ENCODE results near the gene ARID5A. TPM values are rescaled to one million over a fixed set of nuclear protein-coding genes. Genes with fewer than 3 reads are reported as not detected.

The ARID5A gene
- total and polyA plus RNA-seq, 2 of the 13 experiments (the other 11 are each of a cell fraction or from before 2014, with no cell fraction given) = 6.0 to 9.5 TPM

- TF ChIP-seq KDM6A (CRISPR knock-in tag; IDR thresholded peaks at IDR 0.05; ENCODE audit: low read depth) (peak; percentile 75; the same call in 1 of the 2 replicates), ZNF580 (CRISPR knock-in tag; IDR thresholded peaks at IDR 0.05; ENCODE audit: borderline replicate concordance, low read depth) (peak; percentile 89; the same call in 1 of the 2 replicates), THRA (CRISPR knock-in tag; IDR thresholded peaks at IDR 0.05; ENCODE audit: borderline replicate concordance) (peak; percentile 65; the same call in 1 of the 2 replicates), PHF20 (CRISPR knock-in tag; IDR thresholded peaks at IDR 0.05) (peak; percentile 44; the same call in 1 of the 2 replicates), ZNF619 (CRISPR knock-in tag; IDR thresholded peaks at IDR 0.05) (peak; percentile 74; the same call in 1 of the 2 replicates), ZNF333 (CRISPR knock-in tag; IDR thresholded peaks at IDR 0.05; ENCODE audit: borderline replicate concordance) (0 out of 2 replicates have a peak, but pooled peaks have one; percentile 79), ZNF629 (CRISPR knock-in tag; conservative IDR thresholded peaks at IDR 0.05) (peak; percentile 57; the same call in 1 of the 2 replicates), NR2F1 (CRISPR knock-in tag; IDR thresholded peaks at IDR 0.05) (peak; percentile 72 to 74; a peak in 2 of 4 replicates), BCL3 (CRISPR knock-in tag; IDR thresholded peaks at IDR 0.05) (no peak; the same call in 1 of the 2 replicates), ETS1 (CRISPR knock-in tag; IDR thresholded peaks at IDR 0.05) (no peak), ZNF83 (CRISPR knock-in tag; IDR thresholded peaks at IDR 0.05; ENCODE audit: borderline replicate concordance) (0 out of 2 replicates have a peak, but pooled peaks have one; percentile 54), ZIK1 (CRISPR knock-in tag; IDR thresholded peaks at IDR 0.05; ENCODE audit: borderline replicate concordance, low read depth) (no peak), SMARCC2 (IDR thresholded peaks at IDR 0.05) (0 out of 2 replicates have a peak, but pooled peaks have one; percentile 4), ZBTB37 (CRISPR knock-in tag; IDR thresholded peaks at IDR 0.05) (no peak), ZNF232 (CRISPR knock-in tag; IDR thresholded peaks at IDR 0.05; ENCODE audit: borderline replicate concordance) (peak; percentile 94), MAFF (IDR thresholded peaks at IDR 0.05; ENCODE audit: low read depth, low read length) (peak; percentile 92), MAX (IDR thresholded peaks at IDR 0.05) (peak; percentile 94), ZNF446 (CRISPR knock-in tag; IDR thresholded peaks at IDR 0.05) (no peak), SMAD3 (CRISPR knock-in tag; IDR thresholded peaks at IDR 0.05) (peak; percentile 96), ZNF766 (CRISPR knock-in tag; IDR thresholded peaks at IDR 0.05; ENCODE audit: borderline replicate concordance) (no peak), ZNF747 (CRISPR knock-in tag; IDR thresholded peaks at IDR 0.05; ENCODE audit: borderline replicate concordance) (peak; percentile 49; the same call in 1 of the 2 replicates), ARNTL (CRISPR knock-in tag; IDR thresholded peaks at IDR 0.05) (0 out of 2 replicates have a peak, but pooled peaks have one; percentile 64), FOSL2 (CRISPR knock-in tag; IDR thresholded peaks at IDR 0.05) (peak; percentile 100)
These were observed 20.1 kb downstream of the ARID5A start (continued) for GRCh38 chr2:96556441-96557330.
